MV-4-11 (cell line): ENCODE data around the gene UNC5B.
A peak's percentile ranks its signal among the peaks of the same experiment; 100 is the strongest.

ENCODE experiments used
- DNase-seq: peaks from one replicate; lab custom pipeline; 2025; lab: John Stamatoyannopoulos, UW

The UNC5B gene

DNA sequence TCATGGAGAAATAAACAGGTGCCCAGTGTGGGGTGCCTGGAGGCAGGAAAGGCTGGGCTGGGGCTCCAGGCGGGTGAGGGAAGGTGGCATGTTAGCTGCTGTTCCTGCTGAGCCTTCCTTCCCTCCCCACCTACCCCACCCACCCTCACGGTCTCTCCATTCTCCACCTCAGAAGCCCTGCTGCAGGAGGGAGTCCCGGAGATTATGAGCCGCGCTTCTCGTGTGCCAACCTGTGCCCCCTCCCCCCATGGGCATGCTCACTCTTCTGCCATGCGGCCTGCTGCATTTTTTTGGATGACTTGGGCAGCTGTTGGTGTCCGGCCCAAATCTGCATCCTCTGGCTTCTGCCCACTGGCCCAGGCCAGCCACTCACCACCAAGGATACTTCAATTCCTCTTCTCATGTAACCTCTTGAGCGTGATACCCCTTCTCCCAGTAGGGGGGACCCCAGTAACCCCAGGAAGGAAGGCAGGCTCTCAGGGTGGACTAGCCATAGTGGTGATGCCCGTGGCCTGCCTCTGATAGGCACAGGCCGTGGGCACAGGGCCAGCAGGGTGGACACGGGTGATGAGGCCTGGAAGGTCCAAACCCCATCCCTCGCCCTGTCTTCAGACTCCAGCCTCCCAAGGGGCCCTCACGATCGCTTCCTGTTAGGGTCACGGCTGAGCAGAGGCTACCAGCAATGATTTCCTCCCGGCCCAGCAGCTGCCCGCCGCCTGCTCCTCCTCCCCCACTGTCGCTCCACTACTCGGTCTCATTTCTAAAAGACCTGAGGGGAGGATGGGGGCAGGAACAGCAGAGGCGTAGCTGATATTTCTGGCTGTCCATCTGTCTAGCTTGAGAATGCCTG lies 27.8 kb downstream of the UNC5B start:
- DNase-seq, result no peak

DNA sequence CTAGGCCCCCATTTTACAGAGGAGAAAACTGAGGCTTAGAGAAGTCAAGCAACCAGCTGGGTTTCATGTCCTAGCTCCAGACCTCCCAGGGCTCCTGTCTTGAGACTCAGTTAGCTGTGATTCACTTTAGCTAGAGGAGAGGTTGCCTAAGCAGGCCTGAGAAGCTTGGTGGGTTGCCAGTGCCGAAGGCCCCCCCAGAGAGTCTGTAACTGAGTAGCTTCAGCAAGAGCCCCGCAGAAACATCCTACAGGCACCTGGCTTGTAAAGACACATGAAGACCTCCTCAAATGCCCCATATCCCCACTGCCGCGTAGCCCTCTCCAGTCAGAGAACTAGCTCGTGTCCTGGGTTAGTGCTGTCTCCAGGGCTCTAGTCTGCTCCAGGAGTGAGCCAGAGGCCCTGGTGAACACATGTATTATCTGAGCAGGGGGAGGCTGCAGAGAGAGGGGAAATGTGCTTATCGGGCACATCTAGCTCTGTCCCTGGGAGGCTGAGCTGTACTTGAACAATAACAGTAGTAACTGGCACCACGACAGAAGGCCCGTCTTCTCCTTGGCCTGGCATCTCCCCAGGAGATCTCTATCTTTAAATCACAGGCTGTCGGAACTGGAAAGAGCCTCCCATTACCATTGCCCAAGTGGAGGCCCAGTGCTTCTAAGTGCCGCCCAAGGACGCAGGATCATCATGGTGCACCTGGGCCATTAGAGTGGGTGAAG lies 28.9 kb downstream of the UNC5B start:
- no peak for DNase-seq

DNA sequence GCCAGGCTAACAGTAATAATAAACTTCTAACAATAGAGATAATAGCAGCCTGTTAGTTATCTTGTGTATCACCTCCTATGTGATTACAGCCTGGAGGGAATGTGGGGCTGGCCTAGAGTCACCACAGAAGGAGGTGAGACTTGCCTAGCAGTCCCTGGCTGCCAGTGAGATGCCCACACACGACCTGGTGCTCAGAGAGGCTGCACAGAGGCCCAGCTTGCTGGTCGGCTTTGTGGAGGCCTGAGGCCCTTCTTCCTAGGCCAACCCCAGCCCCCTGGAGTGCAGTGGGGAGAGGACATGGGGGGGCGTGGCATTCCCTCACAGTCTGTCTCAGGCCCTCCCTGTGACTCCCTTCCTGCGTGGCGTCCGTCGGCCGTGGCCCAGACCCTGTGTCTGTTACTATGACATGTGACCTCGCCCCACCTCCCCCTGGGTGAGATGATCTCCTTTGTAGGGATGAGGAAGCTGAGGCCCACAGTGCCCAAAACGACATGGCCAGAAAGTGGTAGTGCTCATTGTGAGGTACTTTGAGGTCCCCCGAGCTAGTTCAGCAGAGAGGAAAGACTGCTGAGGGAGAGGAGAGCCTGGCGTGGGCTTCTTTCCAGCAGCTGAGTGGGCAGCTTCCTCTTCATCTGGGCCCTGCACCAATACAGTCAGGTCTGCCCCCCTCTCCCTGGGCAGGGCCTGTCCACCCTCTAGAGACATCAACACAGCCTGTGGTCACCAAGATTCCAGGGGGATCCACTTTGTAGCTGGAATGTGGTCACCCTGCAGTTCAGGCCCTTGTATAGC lies 29.7 kb downstream of the UNC5B start:
- peak; percentile 13 for DNase-seq

DNA sequence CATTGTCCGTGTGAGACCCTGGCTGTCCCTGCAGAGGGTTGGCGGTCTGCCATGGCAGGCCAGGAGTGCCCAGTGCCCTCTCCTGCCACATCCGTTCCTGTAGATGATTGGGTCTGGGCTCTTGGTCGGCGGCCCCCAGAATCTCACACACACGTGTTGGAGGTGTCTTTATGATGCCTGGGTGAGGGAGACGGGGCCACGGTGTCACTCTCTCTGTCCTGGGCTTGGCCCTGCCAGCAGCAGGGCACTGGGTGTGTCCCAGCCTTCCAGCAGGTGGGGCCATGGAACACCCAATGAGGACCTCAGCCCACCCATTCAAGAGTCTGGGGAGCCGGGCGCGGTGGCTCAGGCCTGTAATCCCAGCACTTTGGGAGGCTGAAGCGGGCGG lies 30.2 kb downstream of the UNC5B start:
- no peak for DNase-seq

DNA sequence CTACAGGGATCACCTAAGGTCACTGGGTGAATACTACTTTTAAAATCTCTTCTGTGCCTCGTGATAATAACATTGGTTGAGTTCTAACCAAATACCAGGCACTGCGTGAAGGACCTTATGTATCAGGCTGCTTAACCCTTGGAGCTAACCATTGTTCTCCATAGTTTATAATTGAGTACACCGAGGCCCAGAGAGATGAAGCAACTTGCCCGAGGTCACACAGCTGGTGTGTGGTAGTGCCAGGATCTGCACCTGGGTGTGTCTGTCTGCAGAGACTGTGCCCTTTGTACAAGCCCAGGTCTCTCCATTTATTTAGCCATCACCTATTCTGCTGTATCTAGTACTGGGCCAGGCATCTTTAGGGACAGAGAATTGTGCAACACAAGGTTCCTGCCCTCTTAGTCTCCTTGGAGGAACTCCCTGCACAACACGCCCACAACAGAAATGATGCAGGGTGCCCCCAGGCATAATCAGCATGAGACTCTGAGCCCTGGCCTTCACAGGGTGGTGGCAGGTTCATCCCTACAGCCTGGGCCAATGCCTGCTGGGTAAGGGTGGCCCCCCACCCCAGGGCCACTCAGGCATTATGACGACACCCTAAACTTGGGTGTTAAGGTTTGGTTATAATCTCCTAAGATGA lies 31.5 kb downstream of the UNC5B start:
- peak; percentile 51 for DNase-seq

DNA sequence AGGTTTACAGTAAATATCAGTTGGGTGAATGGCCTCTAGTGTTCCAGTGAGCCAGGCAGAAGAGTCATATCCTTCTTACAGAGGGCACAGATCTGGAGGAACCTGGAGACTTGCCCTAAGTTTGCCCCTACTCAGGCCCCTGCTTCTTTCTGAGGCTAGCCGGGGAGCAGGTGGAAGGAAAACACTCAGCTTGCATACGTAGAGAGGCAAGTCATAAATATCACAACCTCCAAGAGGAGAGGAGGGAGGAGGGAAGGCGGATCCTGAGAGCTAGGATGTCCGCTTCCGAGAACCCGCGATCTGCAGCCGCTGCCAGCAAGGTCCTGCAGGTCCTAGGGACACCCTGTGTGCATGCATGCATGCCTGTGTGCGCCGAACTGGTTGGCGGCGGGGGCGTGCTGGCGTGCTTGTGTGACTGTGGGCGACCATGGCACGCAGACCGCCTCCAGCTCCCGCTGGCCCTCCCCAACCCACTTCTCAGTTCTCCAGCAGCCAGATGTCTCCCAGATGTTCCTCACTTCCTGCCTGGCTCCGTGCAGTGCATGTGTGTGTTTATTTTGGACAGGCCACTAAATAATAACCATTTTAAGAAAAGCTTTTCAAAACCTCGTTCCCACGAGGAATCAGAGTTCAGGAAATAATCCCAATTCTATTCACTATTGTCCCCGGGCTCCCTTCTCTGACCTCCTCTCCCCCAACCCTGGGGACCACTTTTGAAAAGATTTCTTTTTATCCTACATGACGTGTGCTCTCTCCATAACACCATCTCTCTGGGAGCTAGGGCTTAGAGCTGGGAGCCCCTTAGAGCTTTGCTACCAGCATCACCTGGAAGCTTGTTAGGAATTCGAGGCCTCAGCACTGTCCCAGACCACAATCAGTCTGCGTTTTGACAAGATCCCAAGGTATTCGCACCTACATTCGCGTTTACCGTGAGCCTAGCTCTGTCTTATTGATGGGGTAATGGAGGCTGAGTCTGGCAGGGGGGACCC lies 32.4 kb downstream of the UNC5B start:
- DNase-seq, result peak; percentile 68

DNA sequence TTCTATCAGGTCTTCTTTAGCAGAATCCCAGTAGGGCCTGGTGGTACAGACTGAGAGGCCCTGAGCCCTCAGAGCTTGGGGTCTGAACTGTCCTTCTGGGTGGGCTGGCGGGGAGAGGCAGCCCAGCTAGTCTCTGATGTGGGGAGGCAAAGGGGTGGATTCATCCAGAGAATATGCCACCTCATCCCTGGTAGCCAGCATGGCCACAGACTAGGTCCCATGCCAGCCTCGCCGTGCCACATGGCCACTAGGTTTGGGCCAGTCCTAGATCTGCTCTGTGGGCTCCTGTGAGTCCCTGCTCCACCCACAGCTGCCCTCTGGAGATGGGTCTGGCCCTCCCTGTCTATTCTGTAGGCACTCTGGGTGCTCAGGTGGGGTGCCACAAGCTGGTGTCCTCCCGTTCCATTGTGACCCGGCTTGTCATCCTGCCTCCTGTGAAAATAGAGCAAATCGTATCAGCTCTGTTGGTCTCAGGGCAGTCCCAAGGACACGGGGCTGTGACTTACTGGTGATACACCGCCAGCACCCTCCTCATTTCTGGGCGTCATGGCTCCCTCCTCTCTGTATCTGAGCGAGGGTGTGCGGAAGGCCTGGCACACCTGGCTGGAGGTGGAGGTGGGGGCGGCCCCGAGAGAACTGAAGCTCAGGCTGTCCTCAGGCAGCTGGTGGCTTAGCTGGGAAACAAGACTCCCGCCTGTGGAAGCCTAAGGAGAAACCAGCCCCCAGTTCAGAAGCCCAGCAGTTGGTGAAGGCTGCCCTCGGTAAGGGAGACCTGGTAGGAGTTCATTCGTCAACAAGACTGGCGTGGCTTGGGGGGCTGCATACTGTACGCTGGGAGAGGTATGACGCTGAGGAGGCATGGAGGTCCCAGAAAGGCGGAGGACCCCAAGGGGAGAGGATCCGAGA lies 33.3 kb downstream of the UNC5B start:
- DNase-seq, result no peak

DNA sequence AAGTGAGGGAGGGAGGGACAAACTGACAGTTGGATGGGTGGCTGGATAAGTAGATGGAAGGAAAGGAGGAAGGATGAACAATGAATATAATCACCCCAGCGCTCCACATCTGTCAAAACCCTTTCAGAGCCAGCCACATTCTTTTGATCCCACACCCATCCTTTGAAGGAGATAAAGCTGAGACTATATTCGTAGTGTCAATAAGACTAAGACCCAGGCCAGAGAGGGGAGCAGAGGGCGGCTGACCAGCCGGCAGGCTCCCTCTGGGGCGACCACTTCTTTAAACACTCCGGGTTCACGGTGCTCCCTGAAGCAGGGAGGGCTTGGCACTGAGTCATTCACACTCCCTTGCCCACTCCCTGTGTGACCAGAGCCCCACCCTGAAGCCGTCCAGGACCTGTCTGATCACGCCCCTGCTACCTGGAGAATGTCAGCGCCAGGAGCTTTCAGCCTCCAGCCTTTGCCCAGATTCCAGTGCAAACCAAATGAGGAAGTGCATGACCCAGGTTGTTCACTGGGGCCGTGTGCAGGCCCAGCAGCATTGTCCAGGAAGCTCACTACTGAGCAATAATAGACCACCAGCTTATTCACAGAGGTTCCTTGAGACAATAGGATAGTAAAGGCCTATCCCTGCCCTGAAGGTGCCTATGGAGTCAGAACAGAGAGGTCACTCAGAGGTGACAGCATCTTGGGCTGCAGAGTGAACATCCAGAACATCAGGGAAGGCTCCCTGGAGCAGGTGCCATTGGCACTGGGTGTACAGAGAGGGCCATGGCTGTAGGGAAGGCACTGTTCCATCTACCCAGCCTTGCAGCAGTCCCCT lies 34.4 kb downstream of the UNC5B start:
- peak; percentile 49 for DNase-seq

DNA sequence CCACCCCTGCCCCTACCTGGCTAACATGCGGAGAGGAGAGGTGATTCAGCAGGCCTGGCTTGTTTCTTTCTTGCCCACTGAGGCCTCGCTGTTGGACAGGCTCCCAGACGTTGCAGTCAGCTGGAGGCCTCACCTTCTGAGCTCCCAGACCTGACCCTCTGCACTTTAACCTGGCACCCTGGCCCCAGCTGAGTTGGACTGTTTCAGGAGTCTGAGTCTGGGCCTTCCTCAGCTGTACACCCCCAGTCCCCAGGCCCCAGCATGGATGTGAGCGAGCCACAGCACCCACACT lies 35.0 kb downstream of the UNC5B start:
- no peak for DNase-seq

DNA sequence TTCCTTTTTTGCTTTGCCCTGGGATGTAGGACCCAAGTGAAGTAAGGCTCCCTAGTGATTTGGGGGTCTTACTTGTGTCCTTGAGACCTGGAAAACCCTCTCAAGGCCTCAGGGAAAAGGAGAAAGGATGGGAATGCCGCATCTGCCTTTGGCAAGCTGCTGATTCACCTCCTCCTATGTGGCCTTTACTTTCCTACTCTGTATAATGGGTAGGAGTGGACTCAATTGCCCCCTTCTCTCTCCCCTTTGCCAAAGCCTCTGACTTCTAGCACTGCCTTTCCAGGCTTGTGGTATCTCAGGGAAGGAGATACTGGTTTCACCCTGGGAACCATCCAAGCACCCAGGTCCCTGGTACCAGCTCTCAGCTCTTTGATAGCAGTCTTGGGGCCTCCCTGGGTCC lies 35.4 kb downstream of the UNC5B start:
- no peak for DNase-seq

DNA sequence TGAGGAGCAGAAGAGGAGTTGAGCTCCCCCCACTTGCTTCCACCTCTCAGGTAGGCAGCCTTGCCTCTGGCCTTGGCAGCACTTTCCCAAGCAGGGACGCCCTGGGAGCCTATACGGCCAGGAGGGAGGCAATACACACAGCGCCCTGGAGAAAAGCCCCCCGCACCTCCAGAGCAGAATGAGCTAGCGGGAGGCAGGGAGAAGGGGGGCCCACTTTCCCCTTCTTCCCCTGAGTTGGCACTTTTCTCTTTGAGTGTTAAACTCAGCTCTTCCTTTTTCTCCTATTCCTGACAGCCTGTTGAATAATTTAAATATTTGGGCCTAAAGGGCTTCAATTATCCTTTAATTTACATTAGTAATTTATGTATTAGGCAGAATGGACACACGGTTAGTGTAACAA lies 35.8 kb downstream of the UNC5B start:
- DNase-seq, result no peak

DNA sequence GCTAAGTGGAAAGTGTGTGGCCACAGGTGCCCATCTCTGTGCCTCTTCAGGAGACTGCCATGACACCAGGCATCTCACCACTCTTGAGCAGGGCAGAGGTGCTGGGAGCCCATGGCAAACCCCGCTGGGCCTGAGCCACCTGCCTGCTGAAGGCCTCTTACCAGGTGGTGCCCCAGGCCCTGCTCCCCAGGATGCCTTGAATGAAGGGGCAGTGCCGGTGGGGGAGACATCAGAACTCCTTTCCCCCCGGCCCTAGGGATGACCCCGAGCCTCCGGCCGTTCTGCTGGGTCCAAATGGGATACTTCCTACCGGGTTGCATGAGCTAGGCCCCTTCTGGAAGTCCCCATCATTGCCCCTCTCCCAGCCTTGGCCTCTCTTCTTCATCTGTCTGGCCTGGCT lies 37.6 kb downstream of the UNC5B start:
- no peak for DNase-seq

DNA sequence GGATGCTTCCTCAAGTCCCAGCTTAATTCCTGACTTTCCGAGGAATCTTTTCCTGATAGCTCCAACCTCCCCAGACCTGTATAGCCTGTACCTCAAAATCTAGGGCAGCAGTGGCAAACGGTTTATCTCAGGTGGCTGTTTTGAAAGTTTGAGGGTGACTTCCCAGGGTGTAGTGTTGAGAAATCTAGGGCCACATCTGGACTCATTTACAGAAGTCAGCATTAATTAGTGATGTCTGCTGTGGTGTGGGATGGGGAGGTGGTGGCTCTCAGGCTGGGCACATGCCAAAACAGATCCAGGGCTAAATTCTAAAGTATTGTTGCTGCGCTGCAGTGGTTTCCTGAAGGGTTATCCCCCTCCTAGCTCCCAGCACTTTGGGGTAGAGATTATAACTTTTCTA lies 38.0 kb downstream of the UNC5B start:
- DNase-seq, result peak; percentile 32

DNA sequence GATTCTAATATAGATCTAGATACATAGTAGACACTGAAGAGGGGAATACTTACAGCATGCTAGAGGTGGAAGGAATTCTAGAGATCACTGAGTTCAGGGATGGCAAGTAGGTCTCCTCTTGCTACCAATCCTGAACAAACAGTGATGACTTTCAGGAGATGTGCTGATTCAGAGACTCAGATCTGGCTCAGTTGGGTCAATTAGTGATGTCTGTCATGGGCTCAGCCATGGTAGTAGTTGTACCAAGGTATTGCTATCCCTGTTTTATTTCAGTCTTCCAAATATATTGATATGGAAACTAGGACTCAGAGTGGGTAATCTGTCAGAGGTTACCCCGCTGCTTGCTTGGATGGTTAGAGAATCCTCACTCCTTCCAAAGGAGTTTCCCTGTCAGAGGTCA lies 38.5 kb downstream of the UNC5B start:
- no peak for DNase-seq

DNA sequence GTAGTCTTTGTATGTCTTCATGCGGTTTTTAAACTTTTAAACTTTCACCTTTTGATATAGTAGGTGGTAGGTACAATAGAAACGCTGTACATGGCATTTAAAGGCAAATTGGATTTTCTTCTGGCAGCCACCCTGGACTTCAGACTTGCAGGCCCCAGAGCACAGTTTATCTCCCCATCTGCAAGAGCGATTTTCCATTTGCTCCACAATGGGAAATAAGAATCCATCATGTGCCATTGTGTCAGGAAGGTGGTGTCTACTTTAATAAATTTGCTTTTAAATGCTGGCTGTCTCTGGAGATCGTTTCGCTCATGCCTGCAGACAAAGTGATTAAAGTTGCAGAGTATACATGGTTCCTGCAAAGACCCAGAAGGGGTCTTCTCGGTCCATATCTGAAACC lies 38.9 kb downstream of the UNC5B start:
- no peak for DNase-seq

DNA sequence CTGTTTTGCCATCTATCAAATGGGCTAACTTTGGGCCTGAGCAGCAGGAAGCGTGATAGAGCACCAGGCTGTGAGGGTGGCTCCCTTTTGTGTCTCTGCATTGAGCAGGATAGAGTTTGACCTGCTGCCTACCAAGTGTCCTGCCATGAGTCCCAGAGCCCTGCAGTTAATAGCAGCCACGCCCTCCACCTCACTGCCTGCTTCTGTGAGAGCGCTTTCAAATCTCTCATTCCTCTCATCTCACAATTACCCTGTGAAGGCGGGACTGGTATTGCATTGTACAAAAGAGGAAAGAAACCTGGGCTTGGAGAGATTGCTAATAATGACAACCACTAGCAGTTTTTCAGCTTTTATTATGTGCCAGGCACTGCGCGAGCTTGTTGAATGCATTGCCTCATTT lies 39.9 kb downstream of the UNC5B start:
- DNase-seq, result no peak

DNA sequence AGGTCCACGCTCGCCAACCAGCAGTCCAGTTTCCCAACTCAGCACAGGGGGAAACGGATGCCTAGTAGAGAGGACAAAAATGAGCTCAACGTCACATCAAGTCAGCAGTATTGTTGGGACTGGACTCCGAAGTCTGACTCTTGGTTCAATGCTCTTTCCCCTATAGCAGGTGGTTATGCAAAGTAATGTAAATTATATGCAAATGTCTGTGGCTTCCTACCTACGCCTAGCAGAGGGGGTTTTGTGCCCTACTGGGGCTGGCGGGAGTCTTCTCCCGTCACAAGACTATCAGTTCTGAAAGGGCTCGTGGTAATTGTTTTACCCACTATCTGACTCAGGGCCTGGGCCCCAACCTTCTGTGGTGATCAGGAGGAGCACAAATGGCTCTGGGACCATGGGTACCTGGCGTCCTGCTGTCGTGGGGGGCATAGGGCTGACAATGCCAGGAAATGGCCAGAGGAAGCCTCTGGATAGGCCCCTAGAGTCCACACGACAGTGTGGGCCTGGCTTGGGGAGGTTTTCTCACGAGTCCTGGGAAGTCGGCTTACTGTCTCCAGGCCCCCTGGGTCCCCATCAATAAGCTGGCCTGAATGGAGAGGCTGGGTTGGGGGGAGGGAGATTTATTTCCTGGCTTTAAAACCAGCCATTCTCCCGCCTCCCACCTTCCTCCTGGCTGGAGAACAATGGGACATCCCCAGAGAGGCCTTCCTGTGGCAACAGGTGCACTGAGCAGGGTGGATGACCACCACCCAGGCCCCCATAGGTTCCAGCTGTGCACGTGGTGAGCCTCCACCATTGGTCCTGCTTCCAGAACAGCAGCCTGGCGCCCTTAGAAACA lies 41.8 kb downstream of the UNC5B start:
- no peak for DNase-seq

DNA sequence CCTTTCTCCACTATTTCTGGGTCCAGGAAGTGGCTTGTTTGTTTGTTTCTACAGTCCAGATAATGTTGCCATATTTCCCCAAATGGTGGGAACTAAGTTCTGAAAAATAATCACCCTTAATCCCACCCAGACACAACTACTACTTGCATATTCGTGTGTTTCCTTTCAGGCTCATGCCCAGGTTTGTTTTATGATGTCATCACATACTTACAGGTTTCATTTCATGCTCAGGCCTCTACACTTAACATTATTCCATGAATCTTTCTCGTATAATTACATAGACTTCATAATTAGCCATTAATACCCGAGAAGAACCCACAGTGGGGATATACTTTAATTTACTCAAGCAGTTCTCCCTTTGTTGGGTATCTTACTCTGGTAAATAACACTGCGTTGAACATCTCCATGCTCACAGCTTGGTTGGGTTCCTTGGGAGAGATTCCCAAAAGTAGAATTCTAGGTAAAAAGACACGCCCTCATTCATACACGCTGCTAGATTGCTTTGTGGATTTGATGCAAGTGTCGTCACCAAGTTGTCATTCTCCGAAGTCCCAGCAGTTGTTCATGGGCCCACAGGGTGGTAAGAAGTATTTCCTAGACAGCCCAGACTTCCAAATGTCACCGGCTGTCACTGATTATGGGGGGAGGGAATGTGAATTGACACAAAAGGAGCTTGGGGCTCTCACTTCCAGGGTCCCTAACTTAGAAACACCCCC lies 42.6 kb downstream of the UNC5B start:
- no peak for DNase-seq
